Esophagus squamous epithelium (tissue), 5 donors: Measurements from ENCODE around the gene RPUSD4. TPM values are rescaled to one million over a fixed set of nuclear protein-coding genes. Genes with fewer than 3 reads are reported as not detected.

Experiments
- DNase-seq: peaks from one replicate; lab custom pipeline; 2025; lab: John Stamatoyannopoulos, UW
- H3K27ac ChIP-seq, 4 donors: fragments of 200-600 bp; sonication (generic); one replicate each; pipeline ENCODE4 v1.5.1; 2016 to 2019; ENCODE audit warnings: mild to moderate bottlenecking in 1 of 4
- H3K27me3 ChIP-seq, 4 donors: fragments of 200-600 bp; sonication (generic); 1 replicate in 3 of 4; 2 replicates in 1 of 4; pipeline versions ENCODE4 v1.5.1 to v1.6.0; 2017 to 2021; ENCODE audit warnings: antibody characterized with exemption in 1 of 4
- H3K36me3 ChIP-seq, 3 donors: fragments of 200-600 bp; sonication (generic); one replicate each; pipeline ENCODE4 v1.5.1; 2016 to 2019
- H3K4me1 ChIP-seq, 3 donors: fragments of 200-600 bp; sonication (generic); one replicate each; pipeline ENCODE4 v1.5.1; 2017 to 2019
- H3K4me3 ChIP-seq, 4 donors: fragments of 200-600 bp; sonication (generic); 1 replicate in 3 of 4; 2 replicates in 1 of 4; pipeline ENCODE4 v1.5.1; 2016 to 2019; ENCODE audit warnings: mild to moderate bottlenecking in 2 of 4, moderate library complexity in 1 of 4
- H3K9me3 ChIP-seq, 3 donors: fragments of 200-600 bp; sonication (generic); one replicate each; pipeline ENCODE4 v1.5.1; 2016 to 2019
- CTCF ChIP-seq, 6 experiments: fragments of 450-650 bp in 4 of 6; fragments of 200-600 bp in 2 of 6; sonication (generic) in 2 of 6; IDR thresholded peaks; one replicate each; pipeline ENCODE4 v1.5.1; 2016 to 2019; ENCODE audit warnings: antibody characterized with exemption in 6 of 6, mild to moderate bottlenecking in 4 of 6, moderate library complexity in 4 of 6
- POLR2A ChIP-seq, 4 donors: fragments of 450-650 bp; IDR thresholded peaks; one replicate each; pipeline ENCODE4 v1.6.1; 2017; ENCODE audit warnings: antibody characterized with exemption in 4 of 4, mild to moderate bottlenecking in 4 of 4, moderate library complexity in 3 of 4
- WGBS, 2 donors: methylation state at CpG; one replicate each; pipeline ENCODE4 v1.1.5; 2018; 5-methylcytosine and 5-hydroxymethylcytosine counted together
- intact Hi-C: fragments of 100-400 bp; cut with DNase I; formaldehyde crosslinking; loops from one replicate; pipeline ENCODE4 v1.15.0; 2022
- total RNA-seq, 4 donors: library from RNA; depleted of rRNA; stranded (reverse); fragments of >200 nt; gene quantifications; one replicate each; pipeline ENCODE4 v1.1.0, GENCODE V29; 2016
- donor health status: DM: yes; HTN: yes; CAD: no.

The RPUSD4 gene
- total RNA-seq, 4 donors from 2014 or later, result 11.7 to 28.6 (median 18.4) TPM

DNA sequence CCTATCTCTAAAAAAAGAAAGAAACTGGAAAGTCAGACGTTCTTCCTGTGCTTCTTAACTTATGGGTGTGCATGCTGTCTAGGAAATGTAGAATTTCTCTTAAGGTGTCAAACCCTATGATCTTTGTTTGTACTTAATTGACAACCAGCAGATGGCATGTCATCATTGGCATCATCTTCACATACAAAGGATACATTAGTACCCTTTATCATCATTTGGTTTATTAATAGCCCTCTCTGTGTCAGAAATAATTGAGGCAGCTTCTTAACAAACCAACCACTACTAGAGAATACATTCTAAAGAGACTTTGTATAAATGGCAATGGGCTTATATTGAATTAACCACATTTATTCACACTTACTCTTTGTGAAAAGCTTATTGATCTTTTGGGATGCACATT is 43.4 kb upstream of the RPUSD4 start:
- Histone ChIP-seq H3K4me1 (peaks cover 0 to 3% (median 0%) of the 10 kb centered on the region in 3 donors), H3K27me3 (no peaks in the 10 kb centered on the region), H3K36me3 (peaks cover 0 to 67% (median 0%) of the 10 kb centered on the region in 3 donors), H3K4me3 (no peak overlapping the region), H3K27ac (no peak overlapping the region), H3K9me3 (no peaks in the 10 kb centered on the region)
- 57 to 73% methylated on average over 1 of the region's 1 CpG for WGBS, 2 donors
- DNase-seq, result no peak
- TF ChIP-seq POLR2A (IDR thresholded peaks at IDR 0.05), result no peak
- TF ChIP-seq CTCF (IDR thresholded peaks at IDR 0.05), result no peak
- intact Hi-C loops, result no loop called here

- intact Hi-C loops, result no loop called here
- TF ChIP-seq POLR2A (IDR thresholded peaks at IDR 0.05) (no peak), CTCF (IDR thresholded peaks at IDR 0.05) (no peak)
- Histone ChIP-seq H3K4me3 (no peak overlapping the region), H3K4me1 (peaks cover 0 to 3% (median 0%) of the 10 kb centered on the region in 3 donors), H3K27ac (no peak overlapping the region), H3K9me3 (no peaks in the 10 kb centered on the region), H3K36me3 (peaks cover 0 to 66% (median 0%) of the 10 kb centered on the region in 3 donors), H3K27me3 (no peaks in the 10 kb centered on the region)
- 87 to 88% methylated on average over 4 of the region's 4 CpGs for WGBS, 2 donors
- DNase-seq, result no peak
These were observed 41.8 kb upstream of the RPUSD4 start for GRCh38 chr11:126253265-126253664.

DNA sequence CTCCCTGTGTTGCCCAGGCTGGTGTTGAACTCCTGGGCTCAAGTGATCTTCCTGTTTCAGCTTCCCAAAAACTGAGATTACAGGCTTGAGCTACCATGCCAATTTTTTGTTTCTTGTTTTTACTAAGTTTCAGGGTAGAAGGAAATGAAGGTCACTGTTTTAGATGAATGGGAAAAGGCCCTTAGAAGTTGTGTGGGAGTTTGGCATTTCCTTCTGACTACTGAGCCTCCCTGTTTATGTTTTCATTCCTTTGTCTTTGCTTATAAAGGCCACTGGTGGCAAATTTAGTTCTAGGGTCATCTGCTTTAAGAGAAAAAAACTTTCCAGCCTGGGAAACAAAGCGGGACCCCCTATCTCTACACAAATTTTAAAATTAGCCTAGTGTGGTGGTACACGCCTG is 35.2 kb upstream of the RPUSD4 start:
- Histone ChIP-seq H3K9me3 (no peaks in the 10 kb centered on the region), H3K27ac (no peak overlapping the region), H3K27me3 (no peaks in the 10 kb centered on the region), H3K36me3 (peaks cover 0 to 61% (median 11%) of the 10 kb centered on the region in 3 donors), H3K4me1 (no peaks in the 10 kb centered on the region), H3K4me3 (no peak overlapping the region)
- intact Hi-C loops, result no loop called here
- TF ChIP-seq CTCF (IDR thresholded peaks at IDR 0.05) (no peak), POLR2A (IDR thresholded peaks at IDR 0.05) (no peak)
- 83 to 88% methylated on average over 2 of the region's 2 CpGs for WGBS, 2 donors
- DNase-seq, result no peak

DNA sequence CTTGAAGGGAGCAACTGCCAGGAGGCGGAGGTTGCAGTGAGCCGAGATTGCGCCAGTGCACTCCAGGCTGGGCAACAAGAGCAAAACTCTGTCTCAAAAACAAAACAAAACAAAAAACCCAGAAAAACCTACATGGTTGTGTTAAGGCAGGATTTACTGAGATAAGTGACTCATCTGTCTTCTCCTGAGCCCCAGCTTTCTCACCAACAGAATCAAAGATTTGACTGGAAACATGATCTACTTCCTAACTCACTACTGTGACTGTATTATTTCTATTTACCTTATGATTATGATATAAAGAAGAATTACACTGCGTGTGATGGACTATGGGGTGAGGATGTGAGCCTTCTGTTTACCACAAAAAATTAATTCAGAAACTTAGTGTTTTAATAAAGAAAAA is 21.9 kb upstream of the RPUSD4 start:
- intact Hi-C loops, result no loop called here
- H3K27ac ChIP-seq, result no peak overlapping the region
- no peaks in the 10 kb centered on the region for H3K27me3 ChIP-seq
- H3K4me3 ChIP-seq, result no peak overlapping the region
- WGBS, 2 donors, result 85 to 91% methylated on average over 4 of the region's 4 CpGs
- no peak for DNase-seq
- peaks cover 0 to 39% (median 0%) of the 10 kb centered on the region in 3 donors for H3K36me3 ChIP-seq
- H3K9me3 ChIP-seq, result no peaks in the 10 kb centered on the region
- H3K4me1 ChIP-seq, result no peaks in the 10 kb centered on the region
- TF ChIP-seq POLR2A (IDR thresholded peaks at IDR 0.05) (no peak), CTCF (IDR thresholded peaks at IDR 0.05) (no peak)

- Histone ChIP-seq H3K4me3 (no peak overlapping the region), H3K4me1 (no peaks in the 10 kb centered on the region), H3K9me3 (no peaks in the 10 kb centered on the region), H3K27me3 (no peaks in the 10 kb centered on the region), H3K36me3 (peaks cover 0 to 34% (median 0%) of the 10 kb centered on the region in 3 donors), H3K27ac (no peak overlapping the region)
- no peak for DNase-seq
- 84 to 89% methylated on average over 3 of the region's 3 CpGs for WGBS, 2 donors
- intact Hi-C loops, result no loop called here
- TF ChIP-seq CTCF (IDR thresholded peaks at IDR 0.05), result no peak
- TF ChIP-seq POLR2A (IDR thresholded peaks at IDR 0.05), result no peak
These were observed 21.2 kb upstream of the RPUSD4 start for GRCh38 chr11:126232683-126233082.
